H1 (cell line): ENCODE results near the gene GRID1. TPM values are rescaled to one million over a fixed set of nuclear protein-coding genes. Genes with fewer than 3 reads are reported as not detected.

ENCODE experiments used
- CTCF ChIA-PET: fragments of 300-600 bp; sonication (Branson Sonifier 250); formaldehyde crosslinking; loops from one replicate; lab custom pipeline; 2021; ENCODE audit not compliant: partially characterized antibody; lab: Charles Lee
- POLR2A ChIA-PET: fragments of 300-600 bp; sonication (Branson Sonifier 250); formaldehyde crosslinking; loops from one replicate; lab custom pipeline; 2021; ENCODE audit warnings: inconsistent platforms; ENCODE audit not compliant: partially characterized antibody; lab: Charles Lee
- DNase-seq, 2 experiments: peaks; one replicate each; pipeline versions ENCODE4 v3.0.0 to v3.0.0-alpha.2; 2010 to 2022; ENCODE audit warnings: low spot score in 2 of 2, low read depth in 1 of 2, mixed read lengths in 1 of 2
- FAIRE-seq: peaks from 2 replicates; lab custom pipeline; 2011; peaks lifted over from hg19 to GRCh38; lab: Jason Lieb, UNC
- H2AFZ ChIP-seq: 2 replicates; pipeline ENCODE4 v1.8.1; 2012; ENCODE audit warnings: low read length, inconsistent platforms
- H2AK5ac ChIP-seq: 2 replicates; pipeline ENCODE4 v1.6.1; 2013; ENCODE audit warnings: low read depth, low read length
- H2BK120ac ChIP-seq: replicated peaks from 2 replicates; pipeline ENCODE3; 2013; ENCODE audit warnings: low read depth, low read length, inconsistent platforms
- H2BK12ac ChIP-seq: 2 replicates; pipeline ENCODE4 v1.6.1; 2013; ENCODE audit warnings: low read depth, low read length
- H2BK15ac ChIP-seq: 2 replicates; pipeline ENCODE4 v1.6.1; 2013; ENCODE audit warnings: low read length
- H2BK20ac ChIP-seq: 2 replicates; pipeline ENCODE4 v1.6.1; 2013; ENCODE audit warnings: low read length
- H2BK5ac ChIP-seq: 2 replicates; pipeline ENCODE4 v1.6.1; 2013; ENCODE audit warnings: low read depth, low read length
- H3K14ac ChIP-seq: 2 replicates; pipeline ENCODE4 v1.6.1; 2013; ENCODE audit warnings: inconsistent platforms; ENCODE audit not compliant: insufficient read length
- H3K18ac ChIP-seq: 2 replicates; pipeline ENCODE4 v1.6.1; 2013; ENCODE audit warnings: low read length; ENCODE audit errors: extremely low read depth
- H3K23ac ChIP-seq: 2 replicates; pipeline ENCODE4 v1.6.1; 2013; ENCODE audit warnings: inconsistent platforms; ENCODE audit not compliant: insufficient read length
- H3K23me2 ChIP-seq: 2 replicates; pipeline ENCODE4 v1.6.1; 2013; ENCODE audit warnings: low read depth, low read length
- H3K27ac ChIP-seq: 2 replicates; pipeline ENCODE4 v1.6.1; 2011; ENCODE audit warnings: low read depth, low read length, inconsistent platforms
- H3K27me3 ChIP-seq, 4 experiments: replicated peaks in 1 of 4; 1 replicate in 1 of 4; 2 replicates in 3 of 4; pipeline versions ENCODE4 v1.6.1 to v1.8.1; 2011 to 2013; ENCODE audit warnings: low read length in 3 of 4, mild to moderate bottlenecking in 3 of 4, inconsistent platforms in 2 of 4, mixed read lengths in 2 of 4, moderate library complexity in 1 of 4; ENCODE audit not compliant: control insufficient read depth in 3 of 4, insufficient read depth in 3 of 4; ENCODE audit errors: extremely low read depth in 1 of 4
- H3K36me3 ChIP-seq, 4 experiments: 2 replicates each; pipeline versions ENCODE4 v1.6.1 to v1.8.1; 2011 to 2013; ENCODE audit warnings: mild to moderate bottlenecking in 4 of 4, low read length in 3 of 4, moderate library complexity in 2 of 4, control low read depth in 1 of 4, inconsistent platforms in 1 of 4; ENCODE audit not compliant: insufficient read depth in 4 of 4, control insufficient read depth in 2 of 4
- H3K4ac ChIP-seq: replicated peaks from 2 replicates; pipeline ENCODE3; 2013; ENCODE audit warnings: low read length, low read depth, mixed read lengths, inconsistent platforms; ENCODE audit not compliant: insufficient read length
- H3K4me1 ChIP-seq, 4 experiments: replicated peaks in 1 of 4; 1 replicate in 1 of 4; 2 replicates in 3 of 4; pipeline versions ENCODE4 v1.6.1 to v1.8.1; 2011 to 2013; ENCODE audit warnings: low read length in 3 of 4, inconsistent platforms in 2 of 4, mixed read lengths in 1 of 4; ENCODE audit not compliant: insufficient read depth in 4 of 4, control insufficient read depth in 3 of 4
- H3K4me2 ChIP-seq, 2 experiments: 2 replicates each; pipeline versions ENCODE4 v1.6.1 to v1.8.1; 2011 to 2013; ENCODE audit warnings: low read depth in 2 of 2, low read length in 2 of 2, control low read depth in 1 of 2, inconsistent platforms in 1 of 2, mild to moderate bottlenecking in 1 of 2; ENCODE audit not compliant: insufficient read depth in 1 of 2
- H3K4me3 ChIP-seq, 4 experiments: fragments of 200-600, 300-600 bp in 1 of 4; sonication (generic), shearing (Covaris generic), sonication (Bioruptor Twin) in 1 of 4; 2 replicates each; pipeline versions ENCODE4 v1.5.1 to v1.8.1; 2011 to 2016; ENCODE audit warnings: low read length in 4 of 4, low read depth in 3 of 4, control low read depth in 2 of 4, inconsistent platforms in 2 of 4, mild to moderate bottlenecking in 2 of 4, mixed read lengths in 1 of 4, moderate library complexity in 1 of 4; ENCODE audit not compliant: insufficient read depth in 2 of 4; ENCODE audit errors: extremely low read depth in 1 of 4
- H3K56ac ChIP-seq: replicated peaks from 2 replicates; pipeline ENCODE3; 2013; ENCODE audit warnings: low read depth, mild to moderate bottlenecking, mixed read lengths, low read length, inconsistent platforms; ENCODE audit not compliant: insufficient read length
- H3K79me1 ChIP-seq: 2 replicates; pipeline ENCODE4 v1.6.1; 2013; ENCODE audit warnings: low read depth, low read length, control low read depth
- H3K79me2 ChIP-seq, 2 experiments: 2 replicates each; pipeline versions ENCODE4 v1.6.1 to v1.8.1; 2012 to 2013; ENCODE audit warnings: low read length in 2 of 2, mild to moderate bottlenecking in 2 of 2, inconsistent platforms in 1 of 2; ENCODE audit not compliant: insufficient read depth in 2 of 2, control insufficient read depth in 1 of 2
- H3K9ac ChIP-seq, 4 experiments: replicated peaks in 1 of 4; 1 replicate in 1 of 4; 2 replicates in 3 of 4; pipeline versions ENCODE4 v1.6.1 to v1.8.1; 2011 to 2013; ENCODE audit warnings: low read depth in 3 of 4, low read length in 3 of 4, control low read depth in 2 of 4, mild to moderate bottlenecking in 2 of 4, moderate library complexity in 2 of 4, inconsistent platforms in 1 of 4; ENCODE audit errors: extremely low read depth in 1 of 4
- H3K9me3 ChIP-seq, 2 experiments: 2 replicates each; pipeline versions ENCODE4 v1.6.1 to v1.8.1; 2012 to 2013; ENCODE audit warnings: mild to moderate bottlenecking in 2 of 2, moderate library complexity in 2 of 2, control low read depth in 1 of 2, inconsistent platforms in 1 of 2, low read depth in 1 of 2, low read length in 1 of 2, mixed read lengths in 1 of 2; ENCODE audit not compliant: insufficient read depth in 2 of 2
- H4K20me1 ChIP-seq, 2 experiments: replicated peaks in 1 of 2; 2 replicates each; pipeline versions ENCODE3 to v1.8.1; 2011 to 2013; ENCODE audit warnings: inconsistent platforms in 2 of 2, low read length in 2 of 2, mild to moderate bottlenecking in 1 of 2; ENCODE audit not compliant: insufficient read depth in 2 of 2, control insufficient read depth in 1 of 2
- H4K5ac ChIP-seq: 2 replicates; pipeline ENCODE4 v1.6.1; 2013; ENCODE audit warnings: low read length, low read depth, mixed read lengths, inconsistent platforms; ENCODE audit not compliant: insufficient read length
- H4K8ac ChIP-seq: 2 replicates; pipeline ENCODE4 v1.8.0; 2013; ENCODE audit warnings: mild to moderate bottlenecking, moderate library complexity, low read length, inconsistent platforms; ENCODE audit not compliant: insufficient read depth; ENCODE audit errors: extremely low read depth
- H4K91ac ChIP-seq: replicated peaks from 2 replicates; pipeline ENCODE3; 2013; ENCODE audit warnings: low read length, mixed read lengths, inconsistent platforms; ENCODE audit not compliant: insufficient read length
- BACH1 ChIP-seq: IDR thresholded peaks from 2 replicates; pipeline ENCODE4 v1.6.1; 2012; ENCODE audit warnings: low read length, improper control_type of control experiment
- BCL11A ChIP-seq, 2 experiments: IDR thresholded peaks; one replicate each; pipeline ENCODE4 v1.6.1; 2011; ENCODE audit warnings: low read depth in 2 of 2, low read length in 2 of 2, mild to moderate bottlenecking in 2 of 2
- CEBPB ChIP-seq: IDR thresholded peaks from 2 replicates; pipeline ENCODE4 v1.6.1; 2012; ENCODE audit warnings: low read depth, low read length
- CHD1 ChIP-seq: IDR thresholded peaks from 2 replicates; pipeline ENCODE4 v1.6.1; 2012; ENCODE audit warnings: low read depth, low read length, improper control_type of control experiment
- CHD2 ChIP-seq: IDR thresholded peaks from 2 replicates; pipeline ENCODE4 v1.6.1; 2012; ENCODE audit warnings: low read length, improper control_type of control experiment
- KDM5A ChIP-seq: fragments of 200-600 bp; IDR thresholded peaks from 2 replicates; pipeline ENCODE4 v1.7.1; 2012; ENCODE audit warnings: mild to moderate bottlenecking, low read length, inconsistent platforms, mixed read lengths
- SAP30 ChIP-seq: fragments of 300-600 bp; sonication (generic); IDR thresholded peaks from 2 replicates; pipeline ENCODE4 v1.7.1; 2012; ENCODE audit warnings: low read length, moderate library complexity, mild to moderate bottlenecking, inconsistent platforms; ENCODE audit not compliant: insufficient read depth, insufficient replicate concordance
- SIRT6 ChIP-seq: IDR thresholded peaks from one replicate; pipeline ENCODE4 v1.7.1; 2012; ENCODE audit warnings: low read length, inconsistent platforms
- TBP ChIP-seq: IDR thresholded peaks from 2 replicates; pipeline ENCODE4 v1.6.1; 2011; ENCODE audit warnings: low read depth, low read length, improper control_type of control experiment
- ZNF274 ChIP-seq: IDR thresholded peaks from 2 replicates; pipeline ENCODE4 v1.7.0; 2012; ENCODE audit warnings: low read length, borderline replicate concordance; ENCODE audit errors: extremely low read depth
- WGBS, 2 experiments: shearing (Covaris generic) in 1 of 2; methylation state at CpG; one replicate each; pipeline versions ENCODE4 v1.1.6 to v1.1.7; 2013 to 2015; ENCODE audit warnings: low lambda C conversion rate in 2 of 2, mixed read lengths in 2 of 2, inconsistent platforms in 1 of 2, low coverage in 1 of 2, missing lambda C conversion rate in 1 of 2; ENCODE audit not compliant: insufficient replicate concordance in 2 of 2, insufficient coverage in 1 of 2, insufficient read length in 1 of 2; ENCODE audit errors: extremely low coverage in 1 of 2, missing lambda C conversion rate in 1 of 2; 5-methylcytosine and 5-hydroxymethylcytosine counted together
- polyA plus RNA-seq, 7 experiments: library from polyadenylated mRNA; depleted of rRNA in 3 of 7; stranded (reverse) in 5 of 7; unstranded in 2 of 7; fragments of >200 nt in 5 of 7; fragments of 200-250 nt in 2 of 7; gene quantifications; 1 replicate in 5 of 7; 2 replicates in 1 of 7; 4 replicates in 1 of 7; pipeline versions ENCODE4 v1.2.1 to v1.2.3, GENCODE V29; 2011 to 2013; ENCODE audit warnings: missing spikeins in 2 of 7, mixed read lengths in 2 of 7
- total RNA-seq: library from RNA; stranded (reverse); fragmentation: NEBNext Ultra II Directional; extraction: Animal tissue kit (Norgen Biotek cat#: 25700); gene quantifications from 2 replicates; pipeline ENCODE4 v1.2.1, GENCODE V29; 2021

GRID1 gene
- total and polyA plus RNA-seq, 2 of the 8 experiments (the other 6 are each of a cell fraction or from before 2014, with no cell fraction given): 0.22 to 0.30 TPM

GRCh38 chr10:86305521-86305920 lies 61.1 kb downstream of the GRID1 start:
- Histone ChIP-seq H2AFZ (no peak overlapping the region), H3K56ac (no peak overlapping the region), H3K14ac (no peak overlapping the region), H3K27ac (no peak overlapping the region), H3K9ac (no peak overlapping the region), H3K79me2 (no peaks in the 10 kb centered on the region), H2BK15ac (no peak overlapping the region), H3K4me2 (no peak overlapping the region), H3K9me3 (no peaks in the 10 kb centered on the region), H2BK5ac (no peak overlapping the region), H2BK12ac (no peak overlapping the region), H4K20me1 (no peaks in the 10 kb centered on the region), H3K79me1 (no peaks in the 10 kb centered on the region), H3K23me2 (no peaks in the 10 kb centered on the region), H2BK120ac (no peak overlapping the region), H3K36me3 (no peaks in the 10 kb centered on the region)
- CTCF ChIA-PET: interaction anchor here (0.7 to 1.8 kb wide), 7 partner anchors 13 to 202 kb away, joined by 3 to 6 read pairs (median 3); no protein-coding TSS in a partner anchor
- DNase-seq (no peak), FAIRE-seq (no peak)
- TF ChIP-seq CEBPB (no peak), BCL11A (IDR thresholded peaks at IDR 0.05; ENCODE audit: low read depth in 2 of 2, low read length in 2 of 2) (no peak), SAP30 (no peak), CHD1 (no peak), CHD2 (no peak), BACH1 (no peak), TBP (no peak), ZNF274 (no peak), KDM5A (no peak), SIRT6 (no peak)
- TF ChIP-seq, all 59 proteins: peak for 0
- no peak overlapping the region for H2BK20ac ChIP-seq
- 73% methylated on average over 1 of the region's 1 CpG; no CpG with 5 or more reads in 1 of the 2 experiments for WGBS, 2 experiments
- no peak overlapping the region for H3K18ac ChIP-seq
- H4K8ac ChIP-seq: no peak overlapping the region
- H4K5ac ChIP-seq: no peak overlapping the region
- H2AK5ac ChIP-seq: no peak overlapping the region
- no peak overlapping the region for H3K4ac ChIP-seq
- H3K27me3 ChIP-seq: 0 out of 7 replicates have a peak, but pooled peaks cover 0 to 3% (median 1%) of the 10 kb centered on the region in 4 experiments
- no peak overlapping the region for H4K91ac ChIP-seq
- H3K23ac ChIP-seq: no peak overlapping the region
- H3K4me3 ChIP-seq: no peak overlapping the region
- POLR2A ChIA-PET: no interaction called here
- H3K4me1 ChIP-seq: no peaks in the 10 kb centered on the region
